Osteoblast (primary cell): ENCODE results near the gene GAK. TPM values are rescaled to one million over a fixed set of nuclear protein-coding genes. Genes with fewer than 3 reads are reported as not detected.

Source experiments
- DNase-seq: peaks from one replicate; pipeline ENCODE4 v3.0.0; 2011; ENCODE audit warnings: low spot score, mixed read lengths; ENCODE audit not compliant: insufficient read length; ENCODE audit errors: missing footprints
- H2AFZ ChIP-seq: 2 replicates; pipeline ENCODE4 v1.6.0; 2011; ENCODE audit warnings: mild to moderate bottlenecking, low read length
- H3K27ac ChIP-seq: 2 replicates; pipeline ENCODE4 v1.5.1; 2011; ENCODE audit warnings: mild to moderate bottlenecking, low read depth, low read length, moderate library complexity
- H3K27me3 ChIP-seq: 2 replicates; pipeline ENCODE4 v1.6.0; 2012; ENCODE audit warnings: mild to moderate bottlenecking, control low read depth, inconsistent platforms, low read length, moderate library complexity; ENCODE audit not compliant: insufficient read depth
- H3K36me3 ChIP-seq: 2 replicates; pipeline ENCODE4 v1.5.1; 2011; ENCODE audit warnings: mild to moderate bottlenecking, low read length, control low read depth, moderate library complexity; ENCODE audit not compliant: insufficient read depth
- H3K4me1 ChIP-seq: 2 replicates; pipeline ENCODE4 v1.5.1; 2011; ENCODE audit warnings: mild to moderate bottlenecking, low read length, control low read depth, moderate library complexity; ENCODE audit not compliant: insufficient read depth
- H3K4me2 ChIP-seq: 2 replicates; pipeline ENCODE4 v1.6.0; 2011; ENCODE audit warnings: mild to moderate bottlenecking, low read length; ENCODE audit not compliant: insufficient read depth
- H3K4me3 ChIP-seq: fragments of 200-600 bp; sonication (generic); 3 replicates; pipeline ENCODE4 v1.5.1; 2012; ENCODE audit warnings: mild to moderate bottlenecking, low read length, inconsistent platforms; ENCODE audit not compliant: insufficient read depth
- H3K79me2 ChIP-seq: 2 replicates; pipeline ENCODE4 v1.6.0; 2012; ENCODE audit warnings: mild to moderate bottlenecking, low read length, control low read depth, inconsistent platforms; ENCODE audit not compliant: insufficient read depth
- H3K9me3 ChIP-seq: 2 replicates; pipeline ENCODE4 v1.5.1; 2011; ENCODE audit warnings: low read depth, low read length, control low read depth
- H4K20me1 ChIP-seq: 2 replicates; pipeline ENCODE4 v1.6.0; 2012; ENCODE audit warnings: mild to moderate bottlenecking, low read length, control low read depth; ENCODE audit not compliant: insufficient read depth
- total RNA-seq: library from RNA; depleted of rRNA; stranded (reverse); fragments of >200 nt; gene quantifications from 2 replicates; pipeline ENCODE4 v1.2.3, GENCODE V29; 2012
- TF ChIP-seq, protein P1 (sequence below): IDR thresholded peaks from 2 replicates; pipeline ENCODE4 v1.5.1; 2011; ENCODE audit warnings: mild to moderate bottlenecking, low read depth, low read length, moderate library complexity; ENCODE audit errors: extremely low read depth

The GAK gene
- total RNA-seq, 1 donor: 48.9 TPM

DNA sequence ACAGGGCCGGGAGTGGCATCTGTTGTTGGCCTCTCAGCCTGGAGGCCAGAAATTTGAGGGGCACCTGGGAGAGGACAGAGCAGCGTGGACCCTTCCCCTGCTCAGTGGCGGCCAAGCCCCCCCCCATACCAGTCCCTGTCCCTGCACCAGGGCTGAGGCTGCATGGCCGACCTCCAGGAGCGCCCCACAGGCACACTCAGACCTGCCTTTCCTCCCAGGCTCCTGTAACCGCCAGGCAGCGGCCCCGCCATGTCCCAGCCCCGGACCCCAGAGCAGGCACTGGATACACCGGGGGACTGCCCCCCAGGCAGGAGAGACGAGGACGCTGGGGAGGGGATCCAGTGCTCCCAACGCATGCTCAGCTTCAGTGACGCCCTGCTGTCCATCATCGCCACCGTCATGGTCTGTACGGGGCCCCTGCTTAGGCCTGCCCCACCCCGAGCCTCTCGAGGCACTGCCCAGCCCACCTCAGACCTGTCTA is 15.4 kb upstream of the GAK start:
- no peaks in the 10 kb centered on the region for H3K27me3 ChIP-seq
- no peaks in the 10 kb centered on the region for H3K36me3 ChIP-seq

DNA sequence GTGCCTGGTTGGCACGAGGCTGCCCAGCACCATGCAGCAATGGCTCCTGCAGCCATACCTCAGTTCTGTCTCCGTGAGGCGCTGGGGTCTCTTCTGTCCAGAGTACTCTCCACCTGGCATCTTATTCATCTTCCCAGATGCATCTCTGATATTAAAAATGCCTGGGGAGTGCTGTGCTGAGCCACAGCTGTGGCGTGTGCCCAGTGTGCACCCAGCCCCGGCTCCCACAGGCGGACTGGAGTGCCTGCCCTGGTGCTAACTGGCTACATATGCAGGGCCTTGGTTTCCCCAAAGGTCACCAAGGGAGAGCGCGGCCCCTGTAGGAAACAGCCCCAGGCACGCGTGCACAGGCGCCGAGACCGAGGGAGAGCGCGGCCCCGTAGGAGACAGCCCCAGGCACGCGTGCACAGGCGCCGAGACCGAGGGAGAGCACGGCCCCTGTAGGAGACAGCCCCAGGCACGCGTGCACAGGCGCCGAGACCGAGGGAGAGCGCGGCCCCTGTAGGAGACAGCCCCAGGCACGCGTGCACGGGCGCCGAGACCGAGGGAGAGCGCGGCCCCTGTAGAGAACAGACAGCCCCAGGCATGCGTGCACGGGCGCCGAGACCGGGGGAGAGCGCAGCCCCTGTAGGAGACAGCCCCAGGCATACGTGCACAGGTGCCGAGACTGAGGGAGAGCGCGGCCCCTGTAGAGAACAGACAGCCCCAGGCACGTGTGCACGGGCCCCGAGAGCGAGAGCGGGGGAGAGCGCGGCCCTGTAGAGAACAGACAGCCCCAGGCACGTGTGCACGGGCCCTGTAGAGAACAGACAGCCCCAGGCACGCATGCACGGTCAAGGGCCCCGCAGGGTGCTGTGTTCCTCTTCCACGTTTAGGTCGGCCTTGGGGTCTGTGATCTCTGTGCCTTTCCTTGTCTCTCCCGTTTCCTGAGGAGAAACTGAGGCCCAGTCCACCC is 14.7 kb upstream of the GAK start:
- DNase-seq: peak; percentile 73
- TF ChIP-seq, protein P1, sequence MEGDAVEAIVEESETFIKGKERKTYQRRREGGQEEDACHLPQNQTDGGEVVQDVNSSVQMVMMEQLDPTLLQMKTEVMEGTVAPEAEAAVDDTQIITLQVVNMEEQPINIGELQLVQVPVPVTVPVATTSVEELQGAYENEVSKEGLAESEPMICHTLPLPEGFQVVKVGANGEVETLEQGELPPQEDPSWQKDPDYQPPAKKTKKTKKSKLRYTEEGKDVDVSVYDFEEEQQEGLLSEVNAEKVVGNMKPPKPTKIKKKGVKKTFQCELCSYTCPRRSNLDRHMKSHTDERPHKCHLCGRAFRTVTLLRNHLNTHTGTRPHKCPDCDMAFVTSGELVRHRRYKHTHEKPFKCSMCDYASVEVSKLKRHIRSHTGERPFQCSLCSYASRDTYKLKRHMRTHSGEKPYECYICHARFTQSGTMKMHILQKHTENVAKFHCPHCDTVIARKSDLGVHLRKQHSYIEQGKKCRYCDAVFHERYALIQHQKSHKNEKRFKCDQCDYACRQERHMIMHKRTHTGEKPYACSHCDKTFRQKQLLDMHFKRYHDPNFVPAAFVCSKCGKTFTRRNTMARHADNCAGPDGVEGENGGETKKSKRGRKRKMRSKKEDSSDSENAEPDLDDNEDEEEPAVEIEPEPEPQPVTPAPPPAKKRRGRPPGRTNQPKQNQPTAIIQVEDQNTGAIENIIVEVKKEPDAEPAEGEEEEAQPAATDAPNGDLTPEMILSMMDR: no peak
- no peak overlapping the region for H3K4me2 ChIP-seq
- no peak overlapping the region for H3K4me3 ChIP-seq
- H3K9me3 ChIP-seq: no peaks in the 10 kb centered on the region
- H3K36me3 ChIP-seq: no peaks in the 10 kb centered on the region
- H3K27me3 ChIP-seq: no peaks in the 10 kb centered on the region
- H3K27ac ChIP-seq: no peak overlapping the region
- no peaks in the 10 kb centered on the region for H3K79me2 ChIP-seq
- H2AFZ ChIP-seq: no peak overlapping the region
- peaks cover 13% of the 10 kb centered on the region for H4K20me1 ChIP-seq
- H3K4me1 ChIP-seq: no peaks in the 10 kb centered on the region

More for the DNA sequence above, 15.4 kb upstream of the GAK start:
- TF ChIP-seq, protein P1: no peak
- Histone ChIP-seq H3K79me2 (no peaks in the 10 kb centered on the region), H3K4me1 (no peaks in the 10 kb centered on the region), H3K4me3 (no peak overlapping the region), H4K20me1 (peaks cover 13% of the 10 kb centered on the region), H3K9me3 (no peaks in the 10 kb centered on the region), H3K27ac (no peak overlapping the region), H2AFZ (no peak overlapping the region), H3K4me2 (no peak overlapping the region)
- DNase-seq: peak; percentile 87

DNA sequence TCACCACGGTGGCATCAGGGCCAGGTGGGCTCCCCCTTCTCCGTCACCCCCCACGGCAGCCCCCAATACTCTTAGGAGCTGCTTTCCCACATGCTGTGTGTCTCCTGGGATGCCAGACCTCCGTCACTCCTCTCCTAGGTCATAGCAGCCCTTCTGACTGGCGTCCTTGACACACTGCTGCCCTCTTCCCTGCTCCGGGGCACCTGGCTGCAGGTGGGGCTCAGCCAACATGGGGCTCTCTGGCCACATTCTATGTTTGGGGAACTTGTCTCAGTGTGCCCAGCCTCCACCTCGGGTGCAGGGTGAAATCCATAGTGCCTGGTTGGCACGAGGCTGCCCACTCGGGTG is 14.0 kb upstream of the GAK start:
- Histone ChIP-seq H3K4me2 (no peak overlapping the region), H4K20me1 (peaks cover 11% of the 10 kb centered on the region), H3K27ac (no peak overlapping the region), H2AFZ (no peak overlapping the region), H3K36me3 (no peaks in the 10 kb centered on the region), H3K27me3 (no peaks in the 10 kb centered on the region), H3K9me3 (no peaks in the 10 kb centered on the region), H3K4me1 (no peaks in the 10 kb centered on the region), H3K79me2 (no peaks in the 10 kb centered on the region), H3K4me3 (no peak overlapping the region)
- TF ChIP-seq, protein P1: no peak
- DNase-seq: no peak
